Right ventricle myocardium inferior (tissue), 1 donor: ENCODE data around the gene GPATCH2. TPM values are rescaled to one million over a fixed set of nuclear protein-coding genes. Genes with fewer than 3 reads are reported as not detected.
"Not testable (repeated sequence)": the region's sequence is repeated elsewhere in the genome, so short reads cannot be mapped to it uniquely, and the experiment has no call there.

ENCODE experiments used
- ATAC-seq: fragments of 200-7000 bp; cut with Tn5 transposase; one replicate; pipeline ENCODE4 v1.9.1; 2020; ENCODE audit warnings: mild to moderate bottlenecking, moderate library complexity
- DNase-seq: peaks from one replicate; pipeline ENCODE4 v3.0.0; 2021; ENCODE audit errors: missing footprints
- intact Hi-C: fragments of 100-400 bp; cut with DNase I; formaldehyde crosslinking; loops from one replicate; pipeline ENCODE4 v1.11.0; 2022
- total RNA-seq: library from RNA; stranded (reverse); fragmentation: NEBNext Ultra II Directional; extraction: Animal tissue kit (Norgen Biotek cat#: 25700); gene quantifications from one replicate; pipeline ENCODE4 v1.2.1, GENCODE V29; 2021
- donor health status: DM: no; HTN: yes; CAD: no; lungs with severe emphysema.

Gene GPATCH2
- total RNA-seq, 1 donor from 2014 or later = 6.0 TPM

DNA sequence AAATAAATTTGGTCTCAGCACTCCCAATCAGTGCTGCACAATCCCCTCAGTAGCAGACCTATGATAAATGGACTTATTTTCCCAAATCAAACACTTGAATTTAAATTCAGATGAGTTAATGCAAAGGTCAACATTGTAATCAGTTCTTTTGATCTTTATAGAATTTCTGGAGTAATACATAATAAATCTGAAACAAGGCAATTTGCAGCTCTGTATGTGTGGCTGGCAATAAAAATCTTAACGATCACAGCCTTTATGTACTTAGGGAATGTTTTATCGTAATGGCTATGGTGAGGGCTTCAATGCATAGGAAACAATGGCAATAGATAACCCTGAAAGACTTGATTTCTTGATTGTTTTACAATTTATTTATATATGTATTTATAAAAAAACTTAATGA lies 91.4 kb downstream of the GPATCH2 start:
- intact Hi-C loops = no loop called here
- ATAC-seq (no peak), DNase-seq (no peak)

DNA sequence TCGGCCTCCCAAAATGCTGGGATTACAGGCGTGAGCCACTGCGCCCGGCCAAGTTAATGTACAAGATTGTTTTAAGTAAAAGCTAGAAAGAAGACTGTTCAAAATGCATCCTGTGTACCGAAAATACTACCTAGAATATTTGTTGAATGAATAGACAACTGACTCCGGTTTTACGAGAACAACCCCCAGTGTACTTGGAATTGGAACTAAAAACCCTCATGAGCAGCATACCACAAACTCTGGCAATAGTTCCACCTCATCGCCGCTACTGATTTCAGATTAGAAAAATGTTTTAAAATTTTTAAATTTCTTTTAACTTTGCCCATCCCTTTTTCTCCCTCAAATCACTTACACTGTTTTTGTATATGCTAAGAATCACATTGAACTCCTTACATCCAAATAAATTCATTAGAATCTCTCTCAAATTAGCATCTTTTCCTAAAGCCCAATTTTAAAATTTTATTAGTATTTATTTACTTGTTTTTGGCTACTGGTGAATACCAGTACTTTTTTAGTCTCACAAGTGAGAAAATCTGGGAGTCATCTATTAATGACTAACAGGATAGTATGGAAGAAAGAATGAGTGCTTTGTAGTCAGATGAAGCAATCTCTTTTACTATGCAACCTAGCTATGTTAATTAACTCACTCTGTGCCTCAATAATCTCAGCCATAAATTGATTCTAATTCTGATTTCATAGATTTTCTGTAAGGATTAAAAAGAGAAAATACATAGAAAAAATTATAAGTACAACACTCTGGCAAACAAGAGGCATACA lies 95.1 kb downstream of the GPATCH2 start:
- DNase-seq = no peak

DNA sequence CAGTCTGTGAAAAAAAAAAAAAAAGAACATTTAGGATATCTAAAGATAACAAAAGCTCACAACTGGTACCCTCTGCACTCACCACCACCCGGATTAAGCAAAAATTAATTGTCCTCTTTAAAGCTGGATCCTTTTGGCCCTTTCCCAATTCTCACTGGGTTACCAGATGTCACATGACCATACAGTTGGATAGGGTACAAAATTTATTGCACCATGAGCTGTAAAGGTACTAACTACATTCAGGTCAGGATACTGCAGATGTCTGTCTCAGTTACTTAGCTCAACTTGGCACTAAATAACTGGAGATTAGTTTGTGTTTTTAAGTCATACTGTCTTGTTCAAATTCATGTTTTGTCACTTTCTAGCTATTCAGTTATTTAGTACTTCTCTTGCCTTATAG lies 96.3 kb downstream of the GPATCH2 start:
- no peak for ATAC-seq
- intact Hi-C loops = no loop called here
- no peak for DNase-seq

More for the DNA sequence above, 95.1 kb downstream of the GPATCH2 start:
- intact Hi-C loops = no loop called here
- no peak for ATAC-seq

DNA sequence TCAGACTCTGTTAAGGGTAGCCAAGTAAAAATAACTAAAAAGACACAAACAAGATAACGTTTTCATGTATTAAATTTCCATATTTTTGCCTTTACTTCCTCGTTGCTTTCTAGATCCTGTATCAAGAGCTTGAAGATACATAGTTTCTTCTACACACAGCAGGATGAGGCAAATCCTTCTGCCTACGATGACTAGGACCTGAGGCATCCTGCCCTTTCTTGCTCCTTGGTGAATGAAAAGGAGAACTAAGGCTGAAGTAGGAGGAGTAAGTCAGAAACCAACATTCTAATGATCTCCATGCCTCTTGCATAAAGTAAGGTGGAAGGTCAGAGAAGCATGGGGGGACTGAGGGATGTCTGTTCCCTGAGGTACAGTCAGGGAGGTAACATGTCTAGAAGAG lies 102.6 kb downstream of the GPATCH2 start:
- DNase-seq (no peak), ATAC-seq (no peak)
- intact Hi-C loops = loop anchor here (5.0 kb wide), 1 partner anchor 76 kb away; no protein-coding TSS in a partner anchor

DNA sequence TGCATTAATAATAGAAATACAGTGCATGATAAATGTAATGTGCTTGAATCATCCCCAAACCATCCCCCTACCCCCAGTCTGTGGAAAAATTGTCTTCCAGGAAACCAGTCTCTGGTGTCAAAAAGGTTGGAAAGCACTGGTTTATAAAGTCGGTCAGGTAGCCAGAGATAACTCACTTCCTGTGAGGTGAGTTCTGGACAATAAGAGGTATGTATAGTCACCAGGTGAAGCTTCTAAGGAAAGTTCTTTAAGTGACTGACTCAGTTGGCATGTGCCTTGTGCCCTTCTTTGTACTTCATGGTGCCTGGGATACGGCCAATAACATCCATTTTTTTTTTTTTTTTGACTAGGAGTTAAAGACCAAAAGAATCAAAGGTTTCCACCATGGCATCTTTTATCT lies 103.7 kb downstream of the GPATCH2 start:
- intact Hi-C loops = loop anchor here (5.0 kb wide), 1 partner anchor 75 kb away; no protein-coding TSS in a partner anchor
- DNase-seq = no peak

DNA sequence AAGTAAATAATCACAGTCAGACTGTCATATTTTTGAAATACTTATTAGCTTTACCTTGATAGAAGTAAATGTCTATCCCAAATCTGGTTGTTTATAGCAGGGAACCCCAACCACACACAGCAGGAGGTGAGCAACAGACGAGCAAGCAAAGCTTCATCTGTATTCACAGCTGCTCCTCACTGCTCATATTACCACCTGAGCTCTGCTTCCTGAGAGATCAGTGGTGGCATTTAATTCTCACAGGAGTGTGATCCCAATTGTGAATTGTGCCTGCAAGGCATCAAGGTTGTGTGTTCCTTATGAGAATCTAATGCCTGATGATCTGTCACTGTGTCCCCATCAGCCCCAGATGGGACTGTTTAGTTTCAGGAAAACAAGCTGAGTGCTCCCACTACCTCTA lies 104.3 kb downstream of the GPATCH2 start:
- intact Hi-C loops = loop anchor here (5.0 kb wide), 1 partner anchor 74 kb away; no protein-coding TSS in a partner anchor
- DNase-seq = no peak
- ATAC-seq = no peak

More for the DNA sequence above, 103.7 kb downstream of the GPATCH2 start:
- no peak for ATAC-seq

DNA sequence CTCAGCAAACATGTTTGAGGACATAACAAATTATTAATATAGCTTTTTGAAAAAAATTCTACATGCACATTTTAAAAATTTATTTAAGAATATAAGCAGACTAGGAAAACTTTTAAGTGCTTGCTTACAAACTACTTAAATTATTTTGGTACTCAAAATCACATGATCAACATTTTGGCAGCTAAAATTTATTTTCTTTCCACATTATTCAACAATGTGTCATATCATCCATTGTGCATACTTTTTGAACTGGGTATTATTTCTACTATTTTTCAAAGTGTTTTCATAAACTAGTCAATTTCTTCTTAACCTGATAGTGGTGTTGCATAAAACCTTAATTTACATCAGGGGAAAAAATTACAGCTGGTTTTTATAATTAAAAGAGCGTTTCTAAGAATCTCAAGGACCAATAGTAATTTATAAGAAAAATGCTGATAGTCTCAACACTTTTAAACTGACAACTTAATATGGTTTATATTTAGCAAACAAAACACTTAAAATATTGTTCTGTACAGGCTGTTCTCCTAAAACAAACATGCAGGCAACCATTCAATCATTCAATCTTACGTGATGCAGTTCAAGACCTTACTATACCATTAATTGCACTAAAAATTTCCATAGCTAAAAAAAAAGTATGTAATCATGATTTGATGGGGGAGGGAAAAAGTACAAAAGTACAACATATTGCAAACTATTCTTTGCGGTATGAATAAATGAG lies 105.0 kb downstream of the GPATCH2 start:
- no peak for DNase-seq
- no peak for ATAC-seq
- intact Hi-C loops = loop anchor here (5.0 kb wide), 1 partner anchor 74 kb away; no protein-coding TSS in a partner anchor

DNA sequence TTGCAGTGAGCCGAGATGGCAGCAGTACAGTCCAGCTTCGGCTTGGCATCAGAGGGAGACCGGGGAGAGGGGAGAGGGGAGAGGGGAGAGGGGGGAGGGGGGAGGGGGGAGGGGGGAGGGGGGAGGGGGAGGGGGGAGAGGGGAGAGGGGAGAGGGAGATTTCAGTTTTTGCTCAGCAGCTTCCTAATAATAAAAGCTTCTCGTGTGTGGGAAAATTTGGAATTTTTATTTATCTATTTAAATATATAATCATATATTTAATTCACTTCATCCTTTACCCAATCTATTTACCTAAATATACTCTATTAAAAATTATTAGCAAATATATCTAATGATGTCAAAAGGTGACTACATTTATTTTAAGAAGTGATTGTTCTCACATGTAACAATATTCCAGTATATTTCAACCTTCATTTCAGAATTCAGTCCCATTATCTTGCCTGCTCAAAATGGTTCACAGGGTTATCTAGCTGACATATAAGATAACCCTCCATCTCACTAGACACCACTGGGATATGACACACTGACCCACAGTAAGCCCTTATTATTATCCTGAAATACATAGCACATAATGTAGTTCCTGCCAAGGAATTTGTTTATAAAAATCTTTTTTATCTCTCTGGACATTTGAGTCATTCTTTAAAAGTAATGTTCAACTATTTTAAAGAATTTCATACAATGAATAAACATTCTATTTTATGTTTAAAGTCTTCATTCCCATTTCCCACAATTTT lies 105.9 kb downstream of the GPATCH2 start:
- intact Hi-C loops = loop anchor here (5.0 kb wide), 1 partner anchor 73 kb away; no protein-coding TSS in a partner anchor
- peak; percentile 56 for ATAC-seq
- no peak for DNase-seq

DNA sequence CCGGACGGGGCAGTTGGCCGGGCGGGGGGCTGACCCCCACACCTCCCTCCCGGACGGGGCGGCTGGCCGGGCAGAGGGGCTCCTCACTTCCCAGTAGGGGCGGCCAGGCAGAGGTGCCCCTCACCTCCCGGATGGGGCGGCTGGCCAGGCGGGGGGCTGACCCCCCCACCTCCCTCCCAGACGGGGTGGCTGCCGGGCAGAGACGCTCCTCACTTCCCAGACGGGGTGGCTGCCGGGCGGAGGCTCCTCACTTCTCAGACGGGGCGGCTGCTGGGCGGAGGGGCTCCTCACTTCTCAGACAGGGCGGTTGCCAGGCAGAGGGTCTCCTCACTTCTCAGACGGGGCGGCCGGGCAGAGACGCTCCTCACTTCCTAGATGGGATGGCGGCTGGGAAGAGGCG lies 107.0 kb downstream of the GPATCH2 start:
- ATAC-seq, DNase-seq, intact Hi-C loops: not testable (repeated sequence)

DNA sequence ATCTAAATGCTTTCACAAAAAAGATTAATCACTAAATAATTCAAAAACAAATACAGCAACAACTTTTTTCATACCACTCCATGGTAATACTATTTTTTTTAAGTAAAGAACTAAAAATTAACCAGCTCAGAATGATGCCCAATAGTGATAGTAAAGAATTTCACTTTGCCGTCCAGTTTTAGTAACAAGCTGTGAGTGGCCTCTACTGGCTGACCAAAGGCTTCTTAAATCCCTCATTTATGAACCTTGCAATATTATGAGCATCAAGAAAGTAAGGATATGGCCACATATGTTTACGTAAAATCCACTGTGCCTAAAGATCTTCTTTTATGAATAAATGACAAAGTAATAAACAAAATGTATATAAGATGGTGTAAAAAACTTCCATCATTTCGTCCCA lies 108.6 kb downstream of the GPATCH2 start:
- ATAC-seq (peak; percentile 62), DNase-seq (no peak)
- intact Hi-C loops = no loop called here

DNA sequence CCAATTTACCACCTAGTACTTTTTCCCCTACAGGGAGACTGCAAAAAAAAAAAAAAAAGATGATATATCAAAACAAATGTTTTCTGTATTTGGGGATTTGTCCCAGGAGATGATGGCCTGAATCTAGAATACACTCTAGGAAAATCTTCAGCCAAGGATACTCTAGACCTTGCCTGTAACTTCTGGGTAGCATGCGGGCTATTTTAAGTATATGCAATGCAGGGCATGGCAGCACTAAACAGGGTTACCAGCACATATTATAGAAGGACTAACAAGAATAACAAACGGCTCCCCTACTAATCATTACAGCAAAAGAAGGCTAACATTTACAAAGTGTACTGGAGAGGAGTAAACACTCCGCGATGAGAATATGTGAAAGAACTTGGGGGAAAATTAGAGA lies 109.6 kb downstream of the GPATCH2 start:
- intact Hi-C loops = no loop called here
- peak; percentile 44 for ATAC-seq
- DNase-seq = no peak

DNA sequence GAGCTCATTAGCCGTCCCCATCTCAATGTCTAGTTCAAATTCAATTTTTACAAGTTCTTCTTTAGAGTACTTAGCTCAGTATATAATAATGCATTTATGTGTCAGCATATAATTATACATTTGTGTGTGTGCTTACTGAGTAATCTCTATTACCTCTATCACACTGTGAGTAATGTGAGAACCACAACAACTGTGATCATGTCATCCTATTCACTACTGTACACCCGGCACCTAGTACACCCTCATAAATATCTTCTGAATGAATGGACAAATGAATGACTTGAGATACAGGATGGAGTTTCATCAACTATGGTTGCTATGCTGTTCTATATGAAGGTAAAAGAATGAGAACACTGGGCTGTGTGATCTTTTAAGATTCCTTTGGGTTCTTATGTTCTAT lies 124.0 kb downstream of the GPATCH2 start:
- DNase-seq = no peak
- intact Hi-C loops = no loop called here

DNA sequence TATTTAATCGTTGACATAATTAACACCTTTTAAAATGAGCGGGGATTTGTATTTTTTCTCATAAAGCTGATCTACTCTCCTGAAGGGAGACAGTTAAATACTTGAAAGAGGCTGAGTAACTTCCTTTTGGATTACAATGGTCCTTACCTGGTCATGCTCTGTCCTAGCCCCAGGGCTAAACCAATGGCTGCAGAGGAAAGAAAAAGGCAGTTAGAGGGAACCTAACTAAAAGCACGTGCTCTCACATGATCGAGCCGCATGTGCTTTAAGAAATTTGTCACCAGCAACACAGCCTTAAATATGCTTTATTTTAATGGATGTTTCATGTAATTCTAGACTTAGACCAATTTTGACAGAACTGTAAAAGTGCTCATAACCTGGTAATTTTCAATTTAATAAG lies 132.7 kb downstream of the GPATCH2 start:
- ATAC-seq = no peak
- DNase-seq = no peak
- intact Hi-C loops = no loop called here

More for the DNA sequence above, 124.0 kb downstream of the GPATCH2 start:
- no peak for ATAC-seq

DNA sequence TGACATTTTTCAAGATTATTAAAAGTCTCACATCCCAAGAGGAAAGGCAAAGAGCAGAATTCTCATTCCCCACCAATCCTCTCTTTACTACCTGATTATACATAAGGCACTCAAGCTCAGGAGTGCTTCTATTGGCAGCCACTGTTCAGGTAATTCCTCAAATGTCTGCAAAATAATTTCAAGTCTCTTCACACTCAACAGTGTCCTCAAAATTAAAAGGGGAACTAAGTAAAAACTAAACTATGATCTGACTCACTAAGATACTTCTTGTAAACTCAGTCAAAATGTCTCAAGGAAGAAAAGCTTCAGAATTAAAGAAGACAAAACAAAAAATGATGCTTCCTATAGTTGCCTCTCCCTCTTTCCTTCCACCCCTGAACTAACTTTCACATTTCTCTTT lies 135.6 kb downstream of the GPATCH2 start:
- intact Hi-C loops = no loop called here
- no peak for ATAC-seq
- DNase-seq = no peak

DNA sequence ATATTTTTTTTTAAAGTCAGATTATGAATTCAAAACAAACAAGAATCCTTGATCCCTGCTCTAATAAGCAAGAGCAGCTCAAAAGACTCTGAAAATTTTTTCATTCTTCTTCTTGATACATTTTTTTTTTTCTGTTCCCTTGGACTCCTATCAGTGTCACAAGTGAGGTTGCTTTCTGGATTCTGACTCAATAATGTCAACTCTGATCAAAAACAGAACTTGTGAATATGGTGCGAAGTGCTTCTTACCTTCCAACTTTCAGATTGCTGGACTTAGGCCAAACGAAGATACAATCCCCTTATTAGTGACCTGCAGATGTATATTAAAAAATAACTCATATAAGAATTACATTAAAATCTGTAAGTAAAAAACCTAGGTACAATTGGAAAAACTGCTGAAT lies 136.1 kb downstream of the GPATCH2 start:
- intact Hi-C loops = no loop called here
- DNase-seq (no peak), ATAC-seq (no peak)

DNA sequence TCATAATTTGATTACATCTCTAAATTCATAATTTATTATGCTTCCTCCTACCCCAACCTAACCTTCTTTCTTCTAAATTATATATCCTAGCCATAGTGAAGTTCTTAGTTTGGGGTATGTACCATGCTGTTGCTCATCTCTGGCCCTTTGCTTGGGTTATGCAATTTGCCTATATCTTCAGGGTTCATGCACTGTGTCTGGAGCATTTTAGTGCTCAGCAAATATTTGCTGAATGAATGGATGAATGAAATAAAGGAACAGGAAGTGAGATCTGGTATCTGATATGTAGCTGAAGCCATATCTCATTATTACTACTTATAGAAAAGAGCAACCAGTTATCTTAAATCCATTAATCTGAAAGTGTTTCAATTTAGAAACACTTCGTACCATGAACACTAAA lies 137.6 kb downstream of the GPATCH2 start:
- intact Hi-C loops = no loop called here
- ATAC-seq (no peak), DNase-seq (no peak)

DNA sequence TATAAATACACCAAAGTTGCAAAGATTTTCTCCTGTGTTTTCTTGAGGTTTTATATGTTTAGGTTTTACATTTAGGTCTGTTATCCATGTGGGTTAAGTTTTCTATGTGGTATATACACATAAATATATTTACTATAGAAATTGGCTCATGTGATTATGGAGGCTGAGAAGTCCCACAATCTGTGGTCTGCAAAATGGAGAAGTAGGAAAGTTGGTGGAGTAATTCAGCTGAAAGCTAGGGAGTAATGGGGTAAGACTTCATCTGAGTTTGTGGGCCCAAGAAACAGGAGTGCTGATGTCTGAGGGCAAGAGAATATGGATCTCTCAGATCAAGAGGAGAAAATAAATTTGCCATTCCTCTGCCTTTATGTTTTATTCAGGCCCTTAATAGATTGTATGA lies 146.0 kb downstream of the GPATCH2 start:
- no peak for ATAC-seq
- DNase-seq = no peak
- intact Hi-C loops = no loop called here

DNA sequence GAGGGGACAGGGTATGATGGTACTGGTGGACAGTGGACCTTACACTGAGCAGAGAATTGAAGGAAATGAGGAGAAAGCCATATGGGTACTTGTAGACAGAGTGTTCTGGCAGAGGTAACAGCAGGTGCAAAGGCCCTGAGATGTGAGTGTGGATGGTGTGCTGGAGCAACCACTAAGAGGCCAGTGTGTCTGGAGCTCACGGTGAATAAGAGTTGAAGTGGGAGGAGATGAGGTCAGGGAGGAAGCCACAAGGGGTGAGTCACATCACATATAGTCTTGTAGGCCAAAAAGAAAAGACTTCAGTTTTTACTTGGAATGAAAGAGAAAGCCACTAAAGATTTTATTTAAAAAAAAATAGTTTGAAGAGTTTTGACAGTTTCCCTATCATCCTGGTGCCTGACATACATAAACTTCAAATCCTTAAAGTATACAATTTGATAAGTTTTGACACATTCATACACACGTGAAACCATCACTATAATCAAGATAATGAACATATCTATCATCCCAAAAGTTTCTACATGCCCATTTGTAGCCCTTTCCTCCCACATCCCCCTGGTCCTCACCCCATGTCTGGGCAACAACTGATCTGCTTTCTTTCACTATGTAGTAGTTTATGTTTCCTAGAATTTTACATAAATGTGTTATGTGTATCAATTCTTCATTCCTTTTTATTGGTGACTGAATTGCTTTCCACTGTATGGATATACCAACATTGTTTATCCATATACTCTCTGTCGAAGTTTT lies 148.4 kb downstream of the GPATCH2 start:
- no peak for DNase-seq
- intact Hi-C loops = no loop called here
- no peak for ATAC-seq

DNA sequence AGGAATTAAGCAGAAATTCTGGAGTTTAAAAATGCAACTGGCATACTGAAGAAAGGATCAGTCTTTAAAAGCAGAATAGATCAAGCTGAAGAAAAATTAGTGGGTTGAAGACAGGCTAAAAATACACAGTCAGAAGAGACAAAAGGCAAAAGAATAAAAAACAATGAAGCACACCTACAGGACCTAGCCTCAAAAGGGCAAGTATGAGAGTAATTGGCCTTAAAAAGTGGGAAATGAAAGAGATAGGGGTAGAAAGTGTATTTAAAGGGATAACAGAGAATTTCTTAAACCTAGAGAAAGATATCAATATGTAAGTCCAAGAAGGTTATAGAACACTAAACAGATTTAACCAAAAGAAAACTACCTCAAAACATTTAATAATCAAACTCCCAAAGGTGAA lies 152.4 kb downstream of the GPATCH2 start:
- DNase-seq (no peak), ATAC-seq (no peak)
- intact Hi-C loops = no loop called here
